MM.1S (cell line): ENCODE measurements around the gene POP7.

ENCODE experiments used
- DNase-seq: peaks from one replicate; pipeline ENCODE4 v3.0.0-alpha.2; 2015
- H2AFZ ChIP-seq: fragments of 300-600 bp; sonication (generic); 2 replicates; pipeline ENCODE4 v1.6.0; 2016; ENCODE audit warnings: antibody characterized with exemption, low read length
- H3F3A ChIP-seq: fragments of 300-600 bp; sonication (generic); 2 replicates; pipeline ENCODE4 v1.6.1; 2016; ENCODE audit warnings: mild to moderate bottlenecking, antibody characterized with exemption, low read length, moderate library complexity, mixed read lengths; ENCODE audit not compliant: insufficient read depth
- H3K27ac ChIP-seq: fragments of 300-600 bp; sonication (generic); 2 replicates; pipeline ENCODE4 v1.5.1; 2016; ENCODE audit warnings: mild to moderate bottlenecking, low read length
- H3K27me3 ChIP-seq: fragments of 300-600 bp; sonication (generic); replicated peaks from 2 replicates; pipeline ENCODE4 v1.6.0; 2016; ENCODE audit warnings: low read length; ENCODE audit not compliant: insufficient read depth
- H3K36me3 ChIP-seq: fragments of 300-600 bp; sonication (generic); replicated peaks from 2 replicates; pipeline ENCODE4 v1.6.1; 2016; ENCODE audit warnings: mild to moderate bottlenecking, low read length, mixed read lengths; ENCODE audit not compliant: insufficient read depth
- H3K4me1 ChIP-seq: fragments of 300-600 bp; sonication (generic); 2 replicates; pipeline ENCODE4 v1.6.1; 2016; ENCODE audit warnings: low read length, mixed read lengths
- H3K4me2 ChIP-seq: fragments of 300-600 bp; sonication (generic); 2 replicates; pipeline ENCODE4 v1.6.0; 2016; ENCODE audit warnings: low read depth, low read length
- H3K4me3 ChIP-seq: fragments of 300-600 bp; sonication (generic); 2 replicates; pipeline ENCODE4 v1.5.1; 2016; ENCODE audit warnings: low read length, mixed read lengths
- H3K79me2 ChIP-seq: fragments of 300-600 bp; sonication (generic); 2 replicates; pipeline ENCODE4 v1.6.1; 2016; ENCODE audit warnings: mixed run types, low read length, mixed read lengths
- H3K9ac ChIP-seq: fragments of 300-600 bp; sonication (generic); 2 replicates; pipeline ENCODE4 v1.6.1; 2016; ENCODE audit warnings: low read length, mixed read lengths
- H3K9me2 ChIP-seq: fragments of 300-600 bp; sonication (generic); replicated peaks from 2 replicates; pipeline ENCODE4 v1.6.1; 2016; ENCODE audit warnings: mild to moderate bottlenecking, low read length, mixed read lengths; ENCODE audit not compliant: insufficient read depth
- H3K9me3 ChIP-seq: fragments of 300-600 bp; sonication (generic); replicated peaks from 2 replicates; pipeline ENCODE4 v1.6.1; 2016; ENCODE audit warnings: mild to moderate bottlenecking, low read length, mixed read lengths; ENCODE audit not compliant: insufficient read depth
- H4K20me1 ChIP-seq: fragments of 300-600 bp; sonication (generic); 2 replicates; pipeline ENCODE4 v1.6.1; 2016; ENCODE audit warnings: mild to moderate bottlenecking, low read length, moderate library complexity, mixed read lengths; ENCODE audit not compliant: insufficient read depth
- CTCF ChIP-seq: fragments of 300-600 bp; sonication (generic); IDR thresholded peaks from 2 replicates; pipeline ENCODE4 v1.5.1; 2016; ENCODE audit warnings: antibody characterized with exemption, low read length, mixed read lengths
- EZH2 ChIP-seq: fragments of 300-600 bp; sonication (generic); optimal IDR thresholded peaks from 2 replicates; pipeline ENCODE3; 2017; ENCODE audit warnings: low read depth, mild to moderate bottlenecking, antibody characterized with exemption, low read length, mixed read lengths
- EZH2phosphoT487 ChIP-seq: fragments of 300-600 bp; sonication (generic); IDR thresholded peaks from 2 replicates; pipeline ENCODE4 v1.6.1; 2018; ENCODE audit warnings: antibody characterized with exemption, low read length

POP7 gene

GRCh38 chr7:100685631-100686145 is 20.2 kb upstream of the POP7 start:
- no peak overlapping the region for H3K4me3 ChIP-seq
- H3K4me1 ChIP-seq: no peaks in the 10 kb centered on the region
- no peaks in the 10 kb centered on the region for H3K9me2 ChIP-seq
- H3K27ac ChIP-seq: no peak overlapping the region
- H3K9ac ChIP-seq: no peak overlapping the region
- no peak overlapping the region for H3K4me2 ChIP-seq
- H3K9me3 ChIP-seq: no peaks in the 10 kb centered on the region
- H3K27me3 ChIP-seq: no peaks in the 10 kb centered on the region
- H3K79me2 ChIP-seq: peaks cover 24% of the 10 kb centered on the region
- no peak overlapping the region for H2AFZ ChIP-seq
- TF ChIP-seq EZH2 (no peak), EZH2phosphoT487 (no peak), CTCF (no peak)
- no peaks in the 10 kb centered on the region for H4K20me1 ChIP-seq
- 0 out of 2 replicates have a peak, but pooled peaks cover 3% of the 10 kb centered on the region for H3F3A ChIP-seq
- DNase-seq: no peak
- H3K36me3 ChIP-seq: 0 out of 2 replicates have a peak, but pooled peaks cover 3% of the 10 kb centered on the region

GRCh38 chr7:100686201-100686821 is 19.6 kb upstream of the POP7 start:
- no peak for TF ChIP-seq CTCF
- TF ChIP-seq EZH2phosphoT487: no peak
- no peak for TF ChIP-seq EZH2
- Histone ChIP-seq H3K9ac (no peak overlapping the region), H3F3A (no peaks in the 10 kb centered on the region), H4K20me1 (peaks cover 4% of the 10 kb centered on the region; the same call in 1 of the 2 replicates), H3K4me1 (no peaks in the 10 kb centered on the region), H3K27ac (no peak overlapping the region), H3K4me3 (no peak overlapping the region), H3K4me2 (no peak overlapping the region), H3K9me3 (no peaks in the 10 kb centered on the region), H2AFZ (no peak overlapping the region), H3K27me3 (no peaks in the 10 kb centered on the region), H3K36me3 (0 out of 2 replicates have a peak, but pooled peaks cover 3% of the 10 kb centered on the region), H3K9me2 (no peaks in the 10 kb centered on the region), H3K79me2 (peaks cover 30% of the 10 kb centered on the region)
- no peak for DNase-seq

- Histone ChIP-seq H3K4me1 (peaks cover 1% of the 10 kb centered on the region; the same call in 1 of the 2 replicates), H3K4me2 (no peak overlapping the region), H3K9me2 (no peaks in the 10 kb centered on the region), H4K20me1 (peaks cover 4% of the 10 kb centered on the region; the same call in 1 of the 2 replicates), H3K27ac (no peak overlapping the region), H3K36me3 (0 out of 2 replicates have a peak, but pooled peaks cover 3% of the 10 kb centered on the region), H3K9me3 (no peaks in the 10 kb centered on the region), H3F3A (no peaks in the 10 kb centered on the region), H3K79me2 (peaks cover 35% of the 10 kb centered on the region), H2AFZ (no peak overlapping the region), H3K4me3 (no peak overlapping the region), H3K9ac (no peak overlapping the region), H3K27me3 (no peaks in the 10 kb centered on the region)
- TF ChIP-seq CTCF (no peak), EZH2phosphoT487 (no peak), EZH2 (no peak)
- no peak for DNase-seq
Measured at GRCh38 chr7:100686822-100687211, 19.1 kb upstream of the POP7 start.
